Heart left ventricle (tissue), 13 donors: Measurements from ENCODE around the gene SPDYE8.
"Not testable (repeated sequence)": the region's sequence is repeated elsewhere in the genome, so short reads cannot be mapped to it uniquely, and the experiment has no call there.

Experiments
- CTCF ChIP-seq, 12 donors: fragments of 200-600 bp; sonication (generic) in 4 of 12; IDR thresholded peaks; one replicate each; pipeline versions ENCODE4 v1.5.0 to v1.8.0; 2018 to 2022; ENCODE audit warnings: antibody characterized with exemption in 12 of 12, mild to moderate bottlenecking in 5 of 12
- POLR2A ChIP-seq, 2 donors: fragments of 450-650 bp; IDR thresholded peaks; one replicate each; pipeline ENCODE4 v1.6.1; 2017; ENCODE audit warnings: antibody characterized with exemption in 2 of 2, mild to moderate bottlenecking in 2 of 2, moderate library complexity in 2 of 2
- donor health status: ischemic (EF 13 %, LVEDD 7.1; RV severe dilation, severe dysfunction).
- donor health status: DM: no; HTN: yes; CAD: no.
- donor health status: DM: no; HTN: no; CAD: no.
- donor health status: ischemic (EF 25% LVEDD 6.9; RV normal size, moderate dysfunction).
- donor health status: ischemic (EF 25% LVEDD 5.7; RV mildly dilated, moderate dysfunction).
- donor health status: ischemic (EF 35%, LVEDD 5.7; RV mildly dilated, moderate dysfunction).
- donor health status: nonischemic (EF 11% LVEDD 7.7; RV severe dilation, severe dysfunction).
- donor health status: DM: yes; HTN: yes; CAD: no.
- donor health status: PGD.
- donor health status: ischemic (EF 29% LVEDD 5.4; RV normal size, mild dysfunction).
- donor health status: nonischemic (EF 23%, LVEDD 6.1; RV moderate dilation, normal function).

- TF ChIP-seq CTCF, POLR2A (IDR thresholded peaks at IDR 0.05): not testable (repeated sequence)
Observed at GRCh38 chr7:72997447-72997846, 32.1 kb downstream of the SPDYE8 start.
